Suppressor macrophage treated with lipopolysaccharide for 1 hour (primary cell): ENCODE data around the gene HOXC9.
"Not testable (repeated sequence)": the region's sequence is repeated elsewhere in the genome, so short reads cannot be mapped to it uniquely, and the experiment has no call there.

Source experiments
- DNase-seq, 3 donors: peaks; one replicate each; pipeline ENCODE4 v3.0.0-alpha.2; 2020 to 2022

Gene HOXC9

DNA sequence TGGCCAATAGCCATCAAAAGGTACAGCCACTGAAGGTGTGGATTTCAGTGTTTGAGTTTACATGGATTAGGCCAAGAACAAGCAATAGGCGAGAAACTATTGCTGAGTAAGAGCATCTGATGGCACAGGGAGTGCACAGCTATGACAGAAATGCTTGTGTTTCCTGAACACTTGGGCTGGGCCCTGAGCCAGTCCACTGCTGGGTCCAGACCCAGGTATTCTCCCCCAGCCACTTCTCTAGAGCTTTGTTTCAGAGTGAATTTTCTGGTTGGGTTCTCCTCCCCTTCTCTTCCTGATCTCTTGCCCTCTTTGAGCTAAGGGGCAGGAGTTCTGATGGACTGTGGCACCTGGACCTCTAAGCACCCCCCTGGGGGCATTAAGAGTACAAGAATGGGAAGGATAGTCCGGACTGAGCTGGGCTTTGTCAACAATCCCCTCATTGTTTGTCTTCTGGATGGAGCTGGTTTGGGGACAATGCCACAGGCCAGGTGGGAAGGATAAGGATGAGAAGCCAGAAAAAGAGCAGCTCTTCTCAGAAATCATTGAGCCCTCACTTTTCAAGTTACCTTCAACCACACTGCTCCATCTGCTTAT lies 41.2 kb downstream of the HOXC9 start:
- DNase-seq: no peak

DNA sequence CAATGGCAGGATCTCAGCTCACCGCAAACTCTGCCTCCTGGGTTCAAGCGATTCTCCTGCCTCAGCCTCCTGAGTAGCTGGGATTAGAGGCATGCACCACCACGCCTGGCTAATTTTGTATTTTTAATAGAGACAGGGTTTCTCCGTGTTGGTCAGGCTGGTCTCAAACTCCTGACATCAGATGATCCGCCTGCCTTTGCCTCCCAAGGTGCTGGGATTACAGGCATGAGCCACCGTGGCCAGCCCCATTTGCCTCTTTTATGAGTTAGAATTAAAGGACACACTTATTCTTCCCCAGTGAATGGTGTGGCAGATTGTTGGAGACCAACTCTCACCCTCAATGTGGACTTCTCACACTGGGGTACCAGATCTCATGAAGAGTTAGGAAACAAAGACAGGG lies 42.1 kb downstream of the HOXC9 start:
- not testable (repeated sequence) for DNase-seq

DNA sequence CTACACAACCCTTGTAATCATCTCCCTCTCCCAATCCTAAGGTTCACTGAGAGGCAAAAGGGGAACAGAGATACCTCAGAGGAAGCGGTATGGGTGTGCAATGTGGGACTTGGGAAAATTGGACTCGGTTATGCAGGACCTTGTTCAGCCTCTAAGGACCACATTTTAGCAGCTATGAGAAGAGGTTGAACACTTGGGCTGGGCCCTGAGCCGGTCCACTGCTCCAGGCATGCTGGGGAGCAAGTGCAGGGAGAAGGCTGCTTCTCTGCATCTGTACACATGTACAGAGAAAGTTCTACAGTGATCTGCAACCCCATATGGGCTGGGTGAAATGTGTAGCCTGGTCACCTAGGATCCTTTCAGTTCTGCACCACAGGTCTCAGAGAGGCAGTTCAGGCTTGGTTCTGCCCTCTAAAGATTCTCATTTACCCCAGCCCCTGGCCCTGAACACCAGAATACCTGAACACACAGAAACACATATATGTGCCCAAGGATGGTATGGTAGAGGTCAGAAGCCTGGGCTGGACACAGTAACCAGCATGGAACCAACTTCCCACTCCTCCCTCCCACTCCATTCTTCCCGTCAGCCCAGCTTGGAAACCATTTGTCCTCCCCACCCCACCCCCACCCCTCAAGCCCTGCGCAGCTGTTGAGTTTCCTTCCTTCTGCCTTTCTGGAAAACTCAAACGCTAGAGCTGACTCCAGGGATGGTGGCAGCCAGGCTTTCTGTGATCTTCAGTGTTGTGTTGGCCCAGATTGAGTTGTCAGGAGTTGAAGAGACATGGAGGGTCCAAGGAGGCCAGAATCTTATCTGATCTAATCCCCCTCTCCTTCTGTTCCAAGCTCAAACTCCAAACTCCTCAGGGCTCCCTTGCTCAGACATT lies 43.3 kb downstream of the HOXC9 start:
- DNase-seq: no peak

DNA sequence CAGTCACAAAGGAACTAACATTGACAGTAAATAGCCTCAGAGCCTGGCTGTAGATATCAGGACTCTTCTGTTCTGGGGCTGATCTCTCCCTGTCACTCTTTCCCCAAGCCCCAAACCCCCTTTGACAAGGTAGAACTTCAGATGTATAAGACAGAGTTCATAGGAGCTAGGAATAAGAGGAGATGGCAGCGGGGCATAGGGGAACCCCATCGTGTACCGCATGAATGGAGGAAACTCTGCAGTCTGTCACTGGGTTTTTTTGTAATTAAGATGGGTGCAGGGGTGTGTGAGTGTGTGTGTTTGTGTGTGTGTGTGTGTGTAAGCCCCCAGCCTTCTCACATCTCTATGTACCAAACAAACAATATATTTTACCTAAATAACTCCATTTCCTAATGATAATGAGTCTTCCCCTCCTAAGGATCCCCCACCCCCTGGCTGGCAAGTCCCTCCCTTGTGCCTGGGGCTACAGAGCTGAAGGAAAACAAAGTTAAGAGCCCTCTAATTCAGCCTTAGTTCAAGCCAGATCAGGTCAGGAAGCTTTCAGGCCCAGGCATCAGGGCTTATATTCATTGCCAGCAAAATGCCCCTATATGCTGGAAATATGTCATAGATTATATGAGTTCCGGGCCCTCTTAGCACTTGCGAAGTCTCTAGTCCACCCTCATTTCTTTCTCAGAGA lies 44.6 kb downstream of the HOXC9 start:
- DNase-seq: no peak

DNA sequence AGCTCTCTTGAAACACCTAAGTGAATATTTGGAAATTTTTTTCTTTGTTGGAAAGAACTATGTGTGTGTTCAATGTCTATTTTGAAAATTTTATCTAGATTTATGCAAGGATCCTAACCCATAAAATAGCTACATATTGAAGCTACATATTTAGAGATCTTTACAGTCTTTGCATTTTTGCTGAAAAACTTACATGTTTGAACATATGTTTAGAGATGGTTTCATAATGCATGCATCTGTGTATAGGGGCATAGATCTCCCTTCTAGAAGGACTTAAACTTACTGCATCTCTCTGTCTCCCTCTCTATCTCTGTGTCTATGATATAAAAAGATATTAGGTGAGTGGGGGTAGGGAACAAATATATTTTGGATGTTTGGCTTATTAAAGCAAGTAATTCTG lies 45.4 kb downstream of the HOXC9 start:
- DNase-seq: no peak

DNA sequence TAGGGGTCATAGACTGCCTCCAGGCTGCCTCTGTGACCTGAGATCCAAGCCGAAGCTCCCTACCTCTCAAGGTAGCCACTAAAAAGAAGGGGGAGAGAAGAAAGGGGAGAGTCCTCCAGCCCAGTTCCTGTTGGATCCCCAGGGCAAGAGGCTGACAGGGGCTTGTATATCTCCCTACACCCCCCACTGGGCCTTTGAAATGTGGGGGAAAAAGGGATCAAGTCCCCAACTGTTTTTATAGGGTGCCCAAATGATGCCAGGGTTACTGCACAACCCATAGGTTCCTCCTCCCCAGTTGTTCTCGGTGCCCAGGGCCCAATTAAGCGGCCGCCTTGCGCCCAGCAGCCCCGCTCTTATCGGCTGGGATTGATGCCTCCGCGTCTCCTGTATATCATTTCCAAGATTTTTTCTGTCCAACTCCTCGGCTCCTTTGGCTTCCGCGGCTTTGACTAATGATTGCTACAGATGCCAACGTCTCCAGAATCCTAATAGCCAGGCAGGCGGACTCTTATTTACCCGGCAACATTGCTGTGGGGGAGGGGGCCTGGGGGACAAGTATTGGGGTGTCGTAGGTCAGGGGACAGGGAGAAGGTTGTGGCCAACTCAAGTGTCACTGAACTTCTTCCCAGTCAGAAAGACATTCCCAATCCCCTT lies 46.0 kb downstream of the HOXC9 start:
- no peak for DNase-seq

DNA sequence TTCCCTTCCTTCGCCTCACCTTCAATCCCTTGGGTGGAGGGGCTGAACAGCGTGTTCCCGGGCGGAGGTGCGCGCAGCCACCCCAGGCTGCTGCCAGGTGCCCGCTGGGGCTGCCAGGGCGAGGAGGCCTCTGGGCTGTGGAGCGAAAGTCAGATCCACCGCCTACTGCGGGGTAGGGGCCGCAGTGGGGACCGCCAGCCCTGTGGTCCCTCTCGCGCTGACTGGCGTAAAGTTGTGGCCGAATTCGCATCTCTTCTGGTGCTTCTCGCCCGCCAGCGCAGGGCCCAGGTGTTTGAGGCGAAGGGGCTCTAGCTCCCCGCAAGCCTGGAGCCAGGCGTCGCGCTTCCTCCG lies 46.8 kb downstream of the HOXC9 start:
- DNase-seq: no peak

DNA sequence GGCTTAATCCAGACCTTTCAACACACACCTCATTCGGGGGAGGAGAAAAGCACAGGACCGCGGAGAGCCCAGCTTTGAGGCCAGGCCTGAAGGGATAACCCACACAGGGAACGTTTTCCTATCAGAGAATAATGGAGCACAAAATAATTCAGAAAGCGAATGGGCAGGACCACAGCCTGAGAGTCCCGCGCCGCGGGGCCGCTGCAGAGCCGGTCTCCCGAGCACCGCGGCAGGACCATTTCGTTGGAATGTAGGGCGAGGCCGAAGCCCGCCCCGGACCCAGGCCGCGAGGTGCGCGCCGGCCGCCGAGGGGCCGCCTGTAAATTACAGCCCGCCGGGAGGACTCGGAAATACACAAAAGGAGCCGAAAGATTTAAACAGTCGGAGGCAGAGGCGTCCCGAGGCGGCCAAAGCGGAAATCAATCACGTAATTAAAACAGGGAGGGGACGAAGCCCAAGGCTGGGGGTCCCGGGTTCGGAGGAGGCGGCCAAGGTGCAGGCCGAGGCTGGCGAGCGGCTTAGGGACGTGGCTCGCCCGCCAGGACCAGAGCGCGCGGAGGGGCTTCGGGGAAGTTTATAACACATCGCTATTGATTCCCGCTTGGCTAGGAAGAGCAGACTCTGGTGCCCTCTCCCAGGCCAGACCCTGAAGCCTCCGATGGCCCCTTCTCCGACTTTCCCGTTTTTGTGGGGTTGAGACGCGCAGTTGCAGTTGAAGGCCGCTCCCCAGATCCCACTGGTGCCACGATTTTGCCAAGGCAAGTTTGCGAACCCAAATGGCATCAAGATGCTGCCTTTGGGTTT lies 47.4 kb downstream of the HOXC9 start:
- no peak for DNase-seq

DNA sequence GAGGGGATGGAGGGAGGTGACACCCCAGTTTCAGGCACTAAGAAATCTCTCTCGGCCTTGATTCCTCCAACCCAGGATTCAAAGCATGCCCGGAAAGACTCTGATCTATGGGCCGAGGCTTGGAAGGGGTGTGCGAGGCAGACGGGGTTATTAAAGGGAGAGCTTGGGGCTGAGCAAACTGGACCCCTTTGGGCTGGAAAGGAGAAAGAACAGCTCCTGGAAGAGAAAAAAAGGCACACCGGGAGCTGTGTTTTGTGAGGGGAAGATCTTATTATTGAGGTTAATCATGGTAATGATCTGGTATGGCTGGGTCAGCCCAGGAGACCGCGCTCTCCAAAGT lies 48.0 kb downstream of the HOXC9 start:
- DNase-seq: no peak

DNA sequence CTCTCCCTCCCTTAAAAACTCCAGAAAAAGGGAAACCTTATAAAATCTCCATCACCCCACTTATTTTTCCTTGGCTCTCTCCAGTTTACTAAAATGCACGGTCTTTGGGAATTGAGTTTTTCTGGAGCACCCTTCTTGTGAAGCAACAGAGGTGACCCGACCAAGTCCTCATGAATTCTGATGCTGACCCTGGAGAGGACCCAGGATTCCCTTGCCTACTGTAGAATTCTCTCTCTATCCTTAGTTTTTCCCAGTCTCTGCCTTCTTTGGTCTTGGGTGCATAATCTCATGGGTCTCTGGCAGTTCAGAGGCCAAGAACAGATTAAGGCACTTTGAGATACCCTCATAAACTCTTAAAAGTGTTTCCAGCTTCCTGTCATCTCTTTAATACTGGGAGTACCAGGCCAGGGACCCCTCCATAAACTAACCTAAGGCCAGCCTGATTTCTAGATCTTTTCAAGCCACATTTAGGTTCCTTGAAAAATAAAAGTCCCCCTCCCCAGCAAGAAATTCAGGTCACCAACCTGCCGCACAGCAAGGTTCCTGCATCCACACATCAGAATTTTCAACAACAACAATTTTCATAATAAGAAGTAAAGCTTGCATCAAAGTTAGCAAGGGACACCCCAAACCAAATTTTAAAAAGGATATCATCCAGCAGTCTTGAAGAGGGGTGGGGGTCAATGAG lies 48.6 kb downstream of the HOXC9 start:
- DNase-seq: no peak

DNA sequence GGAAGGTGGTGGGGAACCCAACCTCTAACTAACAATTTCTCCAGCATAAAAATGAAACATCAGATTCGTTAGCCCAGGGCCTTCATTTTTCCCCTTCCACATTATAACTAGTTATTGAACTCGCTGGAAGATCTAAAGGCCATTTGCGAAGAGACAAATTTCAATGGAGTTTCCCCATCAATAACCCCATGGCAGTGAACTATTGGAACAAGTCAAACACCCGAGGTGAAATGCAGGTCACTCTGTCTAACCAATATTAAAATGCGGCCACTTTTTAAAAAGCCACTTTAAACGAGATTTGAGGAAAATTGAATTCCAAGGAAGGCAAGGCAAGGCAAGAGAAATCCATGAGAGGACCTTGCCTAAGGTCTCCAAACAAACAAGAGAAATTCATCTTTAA lies 49.1 kb downstream of the HOXC9 start:
- DNase-seq: no peak

DNA sequence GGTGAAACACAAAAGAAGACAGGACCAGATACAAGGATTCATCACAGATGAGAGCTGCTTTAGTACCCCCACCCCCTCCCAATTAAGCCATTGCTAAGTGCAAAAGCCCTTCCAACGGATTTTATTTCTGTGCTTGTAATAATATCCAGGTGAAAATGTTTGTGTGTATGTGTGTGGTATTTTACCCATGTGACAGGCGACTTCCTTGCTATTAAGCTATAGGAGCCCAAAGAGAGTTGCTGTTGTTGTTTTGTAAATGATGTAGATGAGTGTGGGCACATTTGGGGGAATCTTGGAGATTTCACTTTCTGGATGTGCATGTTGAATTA lies 50.5 kb downstream of the HOXC9 start:
- no peak for DNase-seq

DNA sequence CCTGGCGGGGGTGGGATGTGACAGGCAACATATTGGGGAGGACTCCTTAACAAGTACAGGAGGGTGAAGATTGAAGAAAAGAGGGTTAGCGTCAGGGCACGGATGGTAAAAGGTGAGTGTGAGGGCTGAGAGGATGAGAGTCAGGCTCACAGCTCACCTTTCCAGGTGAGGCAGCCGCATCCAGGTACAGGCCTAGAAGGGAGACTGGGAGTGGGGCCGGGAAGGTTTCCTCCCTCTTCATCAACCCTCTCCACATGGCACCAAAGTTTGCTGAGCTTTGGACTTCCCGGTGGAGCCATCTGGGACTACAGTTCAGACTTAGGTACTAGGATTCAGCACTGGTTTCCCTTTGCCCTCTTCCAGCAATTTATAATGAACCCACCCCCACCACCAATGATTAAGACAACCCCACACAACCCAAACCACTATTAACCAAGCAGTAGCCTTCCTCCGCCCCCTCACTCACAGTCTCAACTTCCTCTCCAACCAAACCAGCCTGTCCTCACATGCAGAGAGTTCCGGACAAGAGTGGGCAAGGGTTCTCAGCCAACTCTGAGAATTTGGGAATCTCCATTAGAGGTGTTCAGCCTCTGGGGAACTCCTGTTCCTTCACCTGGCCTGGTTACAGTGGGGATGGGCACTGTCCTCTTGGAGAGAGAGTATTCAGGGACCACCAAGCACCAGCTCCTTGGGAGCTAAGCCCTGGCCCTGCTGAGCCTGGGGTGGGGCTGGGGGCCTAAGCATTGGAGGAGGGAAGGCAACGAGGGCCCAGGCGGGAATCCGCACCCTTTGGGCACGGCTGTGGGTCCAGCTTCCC lies 51.3 kb downstream of the HOXC9 start:
- peak; percentile 30 to 48 (median 39) for DNase-seq

DNA sequence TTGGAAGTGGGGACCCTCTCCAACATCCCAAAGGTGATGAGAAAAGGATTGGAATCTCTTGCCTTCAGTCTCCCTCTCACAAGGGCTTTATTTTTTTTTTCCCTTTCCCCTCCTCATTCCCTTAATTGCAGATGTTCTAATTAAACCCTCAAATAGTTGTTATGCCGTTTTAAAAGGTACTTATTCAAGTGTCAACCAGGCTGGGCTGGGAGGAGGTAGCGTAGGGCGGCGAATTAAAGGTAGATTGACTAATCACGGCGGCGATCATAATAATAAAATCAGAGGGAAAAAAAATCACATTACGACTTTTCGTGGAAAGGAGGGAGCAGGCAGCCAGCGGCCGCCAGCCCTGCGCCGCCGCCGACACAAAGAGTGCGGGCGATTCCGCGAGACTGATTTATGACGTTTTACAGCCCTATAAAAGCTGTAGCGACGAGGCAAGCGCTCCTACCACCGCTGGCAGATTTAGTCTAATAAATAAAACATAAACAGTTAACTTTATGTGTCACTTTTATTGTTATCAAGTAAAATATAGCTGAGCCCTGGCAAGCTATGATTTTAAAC lies 52.0 kb downstream of the HOXC9 start:
- DNase-seq: no peak

DNA sequence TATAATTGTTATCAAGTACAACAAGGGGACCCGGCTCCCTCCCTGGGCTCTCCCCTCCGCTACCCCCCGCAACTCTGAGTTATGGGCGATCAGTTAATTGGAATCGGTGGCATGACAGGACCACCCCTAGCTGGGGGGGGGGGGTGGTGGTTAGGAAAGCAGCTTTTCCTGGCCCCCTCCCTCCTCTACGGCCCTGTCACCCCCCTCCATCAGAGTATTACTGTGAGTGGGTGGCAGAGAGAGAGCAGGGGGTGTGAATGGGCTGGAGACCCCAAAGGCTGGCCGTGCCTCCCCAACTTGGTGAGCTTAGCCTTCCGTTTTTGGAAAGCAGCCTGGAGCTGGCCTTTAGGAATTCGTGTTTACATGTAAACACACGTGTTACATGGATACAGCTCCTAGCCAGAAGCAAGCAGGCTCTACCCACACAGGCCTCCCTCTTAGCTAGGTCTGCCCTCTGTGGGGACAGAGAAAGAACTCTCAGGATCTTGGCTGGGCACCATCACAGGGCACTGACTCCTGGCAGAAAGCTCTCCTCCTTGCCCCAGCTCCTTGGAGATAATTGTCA lies 52.6 kb downstream of the HOXC9 start:
- DNase-seq: no peak
